ENCODE measurements around the gene AQP12B.

AQP12B gene

GRCh38 chr2:240637116-240637900, 45.4 kb downstream of the AQP12B start:
- no peak for FAIRE-seq
- no peak for DNase-seq (ENCODE audit: insufficient read length, low spot score)

DNA sequence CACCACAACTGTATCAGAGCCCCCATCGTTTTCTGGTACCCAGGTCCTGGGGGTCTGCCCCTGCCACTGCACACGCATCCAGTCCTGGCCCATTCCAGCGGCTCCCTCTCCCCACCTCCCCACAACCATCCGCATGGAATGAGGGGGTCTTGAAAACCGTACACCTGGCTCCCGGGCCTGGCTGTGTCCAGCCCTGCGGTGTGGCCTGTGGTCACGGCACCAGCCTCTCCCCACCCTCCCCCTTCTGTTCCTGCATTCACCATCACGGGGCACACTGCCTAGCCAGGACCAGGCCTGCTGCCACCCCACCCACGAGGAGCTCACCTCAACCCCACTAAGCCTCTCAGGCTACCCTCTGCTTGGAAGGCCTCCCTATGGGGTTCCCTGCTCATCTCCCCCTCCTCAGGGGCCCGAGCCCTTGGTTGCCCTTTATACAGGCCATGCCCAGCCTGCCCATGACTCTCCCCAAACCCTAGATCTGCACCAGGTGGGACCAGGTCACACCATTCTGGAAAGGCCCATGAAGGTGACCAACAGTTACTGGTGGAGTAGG, 46.0 kb downstream of the AQP12B start:
- no peak for FAIRE-seq
- DNase-seq (ENCODE audit: insufficient read length, low spot score): no peak

- DNase-seq (ENCODE audit: insufficient read length, low spot score) (no peak), FAIRE-seq (no peak)
These were observed 46.6 kb downstream of the AQP12B start for GRCh38 chr2:240635998-240636547.

DNA sequence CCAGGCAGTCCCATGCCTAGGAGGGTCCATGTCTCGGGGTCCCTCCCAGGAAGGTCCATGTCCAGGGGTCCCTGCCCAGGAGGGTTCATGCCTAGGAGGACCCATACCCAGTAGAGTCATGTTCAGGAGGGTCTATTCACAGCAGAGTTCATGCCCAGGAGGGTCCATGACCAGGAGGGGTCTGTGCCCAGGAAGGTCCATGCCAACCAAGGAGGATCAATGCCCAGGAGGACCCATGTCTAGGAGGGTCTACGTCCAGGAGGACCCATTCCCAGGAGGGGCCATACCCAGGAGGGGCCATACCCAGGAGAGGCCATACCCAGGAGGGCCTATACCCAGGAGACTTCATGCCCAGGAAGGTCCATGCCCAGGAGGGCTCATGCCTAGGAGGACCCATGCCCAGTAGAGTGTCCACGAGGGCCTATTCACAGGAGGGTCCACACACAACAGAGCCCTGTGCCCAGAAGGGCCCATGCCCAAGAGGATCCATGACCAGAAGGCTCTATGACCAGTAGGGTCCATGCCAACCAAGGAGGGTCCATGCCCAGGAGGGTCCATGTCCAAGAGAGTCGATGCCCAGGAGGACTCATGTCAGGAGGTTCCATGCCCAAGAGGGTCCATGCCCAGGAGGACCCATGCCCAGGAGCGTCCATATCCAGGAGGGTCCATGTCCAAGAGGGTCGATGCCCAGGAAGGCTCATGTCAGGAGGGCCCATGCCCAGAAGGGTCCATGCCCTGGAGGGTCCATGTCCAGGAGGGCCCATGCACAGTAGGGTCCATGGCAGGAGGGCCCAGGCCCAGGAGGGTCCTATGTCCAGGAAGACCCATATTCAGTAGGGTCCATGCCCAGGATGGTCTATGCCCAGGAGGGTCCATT, 47.3 kb downstream of the AQP12B start:
- DNase-seq (ENCODE audit: insufficient read length, low spot score) (no peak), FAIRE-seq (no peak)

DNA sequence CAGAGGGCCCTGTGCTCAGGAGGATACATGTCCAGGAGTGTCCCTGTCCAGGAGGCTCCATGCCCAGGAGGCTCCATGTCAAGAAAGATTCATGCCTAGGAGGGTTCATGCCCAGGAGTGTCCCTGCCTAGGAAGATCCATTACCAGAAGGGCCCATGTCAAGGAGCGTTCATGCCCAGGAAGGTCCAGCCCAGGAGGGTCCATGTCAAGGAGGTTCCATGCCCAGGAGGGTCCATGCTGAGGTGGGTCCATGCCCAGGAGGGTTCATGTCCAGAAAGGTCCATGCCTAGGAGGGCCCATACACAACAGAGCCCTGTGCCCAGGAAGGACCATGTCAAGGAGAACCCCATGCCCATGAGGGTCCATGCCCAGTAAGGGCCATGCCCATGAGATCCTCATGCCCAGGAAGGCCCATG, 50.4 kb downstream of the AQP12B start:
- FAIRE-seq (no peak), DNase-seq (ENCODE audit: insufficient read length, low spot score) (no peak)

DNA sequence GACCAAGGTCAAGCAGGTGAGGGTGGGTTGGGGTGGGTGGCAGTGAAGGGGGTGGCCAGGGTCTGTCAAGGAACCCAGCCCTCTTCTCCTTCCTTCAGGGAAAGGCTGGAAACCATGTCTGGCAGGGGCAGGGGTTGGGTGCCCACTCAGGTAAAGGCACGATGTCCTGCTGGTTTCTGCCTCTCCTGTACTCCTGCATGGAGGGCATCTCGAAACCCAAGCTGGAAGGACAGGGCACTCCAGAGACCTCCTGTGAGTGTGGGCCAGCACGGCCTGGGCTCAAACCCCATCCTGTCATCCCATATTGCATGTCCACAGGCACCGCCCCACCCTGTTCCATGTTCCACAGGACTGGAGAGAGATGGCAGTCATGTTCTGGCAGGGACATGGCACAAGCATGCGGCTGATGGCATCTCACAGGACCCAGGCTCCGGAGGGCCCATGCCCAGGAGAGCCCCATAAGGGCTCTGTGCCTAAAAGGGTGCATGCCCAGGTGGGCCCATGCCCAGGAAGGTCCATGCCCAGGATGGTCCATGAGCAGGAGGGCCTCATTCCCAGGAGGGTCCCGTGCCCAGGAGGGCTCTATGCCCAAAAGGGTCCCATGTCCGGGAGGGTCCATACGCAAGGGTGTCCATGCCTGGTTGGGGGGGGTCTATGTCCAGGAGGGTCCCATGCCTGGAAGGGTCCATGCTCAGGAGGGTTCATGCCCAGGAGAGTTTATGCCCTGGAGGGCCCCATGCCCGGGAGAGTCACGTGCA, 51.0 kb downstream of the AQP12B start:
- FAIRE-seq: no peak
- DNase-seq (ENCODE audit: insufficient read length, low spot score): no peak

- FAIRE-seq (no peak), DNase-seq (ENCODE audit: insufficient read length, low spot score) (no peak)
These were observed 51.7 kb downstream of the AQP12B start for GRCh38 chr2:240630771-240631547.

DNA sequence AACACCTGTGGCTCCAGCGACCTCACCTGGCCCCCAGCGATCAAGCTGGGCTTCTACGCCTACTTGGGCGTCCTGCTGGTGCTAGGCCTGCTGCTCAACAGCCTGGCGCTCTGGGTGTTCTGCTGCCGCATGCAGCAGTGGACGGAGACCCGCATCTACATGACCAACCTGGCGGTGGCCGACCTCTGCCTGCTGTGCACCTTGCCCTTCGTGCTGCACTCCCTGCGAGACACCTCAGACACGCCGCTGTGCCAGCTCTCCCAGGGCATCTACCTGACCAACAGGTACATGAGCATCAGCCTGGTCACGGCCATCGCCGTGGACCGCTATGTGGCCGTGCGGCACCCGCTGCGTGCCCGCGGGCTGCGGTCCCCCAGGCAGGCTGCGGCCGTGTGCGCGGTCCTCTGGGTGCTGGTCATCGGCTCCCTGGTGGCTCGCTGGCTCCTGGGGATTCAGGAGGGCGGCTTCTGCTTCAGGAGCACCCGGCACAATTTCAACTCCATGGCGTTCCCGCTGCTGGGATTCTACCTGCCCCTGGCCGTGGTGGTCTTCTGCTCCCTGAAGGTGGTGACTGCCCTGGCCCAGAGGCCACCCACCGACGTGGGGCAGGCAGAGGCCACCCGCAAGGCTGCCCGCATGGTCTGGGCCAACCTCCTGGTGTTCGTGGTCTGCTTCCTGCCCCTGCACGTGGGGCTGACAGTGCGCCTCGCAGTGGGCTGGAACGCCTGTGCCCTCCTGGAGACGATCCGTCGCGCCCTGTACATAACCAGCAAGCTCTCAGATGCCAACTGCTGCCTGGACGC, 52.5 kb downstream of the AQP12B start:
- no peak for FAIRE-seq

DNA sequence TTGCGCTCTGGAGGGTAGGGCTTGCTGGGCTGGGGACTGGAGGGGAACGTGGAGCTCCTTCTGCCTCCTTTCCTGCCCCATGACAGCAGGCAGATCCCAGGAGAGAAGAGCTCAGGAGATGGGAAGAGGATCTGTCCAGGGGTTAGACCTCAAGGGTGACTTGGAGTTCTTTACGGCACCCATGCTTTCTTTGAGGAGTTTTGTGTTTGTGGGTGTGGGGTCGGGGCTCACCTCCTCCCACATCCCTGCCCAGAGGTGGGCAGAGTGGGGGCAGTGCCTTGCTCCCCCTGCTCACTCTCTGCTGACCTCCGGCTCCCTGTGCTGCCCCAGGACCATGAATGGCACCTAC, 53.1 kb downstream of the AQP12B start:
- FAIRE-seq: no peak
- DNase-seq (ENCODE audit: insufficient read length, low spot score): no peak

More for the DNA sequence above, 52.5 kb downstream of the AQP12B start:
- DNase-seq (ENCODE audit: insufficient read length, low spot score): no peak

GRCh38 chr2:240628808-240629618, 53.7 kb downstream of the AQP12B start:
- no peak for FAIRE-seq
- no peak for DNase-seq (ENCODE audit: insufficient read length, low spot score)

DNA sequence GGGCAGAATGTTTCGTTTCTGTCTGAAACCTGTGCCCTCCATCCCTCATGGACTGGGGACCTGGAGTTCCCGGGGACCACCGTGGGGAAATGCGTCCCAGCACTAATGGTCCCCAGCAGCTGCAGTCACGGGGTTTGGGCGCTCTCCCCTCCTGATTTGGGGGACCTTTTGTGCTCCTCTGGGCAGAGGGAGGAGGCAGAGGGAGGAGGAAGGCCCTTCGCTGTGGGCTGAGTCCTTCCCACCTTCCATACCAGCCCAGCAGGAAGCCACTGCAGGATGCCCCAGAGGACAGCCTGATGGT, 54.2 kb downstream of the AQP12B start:
- no peak for FAIRE-seq
- no peak for DNase-seq (ENCODE audit: insufficient read length, low spot score)

DNA sequence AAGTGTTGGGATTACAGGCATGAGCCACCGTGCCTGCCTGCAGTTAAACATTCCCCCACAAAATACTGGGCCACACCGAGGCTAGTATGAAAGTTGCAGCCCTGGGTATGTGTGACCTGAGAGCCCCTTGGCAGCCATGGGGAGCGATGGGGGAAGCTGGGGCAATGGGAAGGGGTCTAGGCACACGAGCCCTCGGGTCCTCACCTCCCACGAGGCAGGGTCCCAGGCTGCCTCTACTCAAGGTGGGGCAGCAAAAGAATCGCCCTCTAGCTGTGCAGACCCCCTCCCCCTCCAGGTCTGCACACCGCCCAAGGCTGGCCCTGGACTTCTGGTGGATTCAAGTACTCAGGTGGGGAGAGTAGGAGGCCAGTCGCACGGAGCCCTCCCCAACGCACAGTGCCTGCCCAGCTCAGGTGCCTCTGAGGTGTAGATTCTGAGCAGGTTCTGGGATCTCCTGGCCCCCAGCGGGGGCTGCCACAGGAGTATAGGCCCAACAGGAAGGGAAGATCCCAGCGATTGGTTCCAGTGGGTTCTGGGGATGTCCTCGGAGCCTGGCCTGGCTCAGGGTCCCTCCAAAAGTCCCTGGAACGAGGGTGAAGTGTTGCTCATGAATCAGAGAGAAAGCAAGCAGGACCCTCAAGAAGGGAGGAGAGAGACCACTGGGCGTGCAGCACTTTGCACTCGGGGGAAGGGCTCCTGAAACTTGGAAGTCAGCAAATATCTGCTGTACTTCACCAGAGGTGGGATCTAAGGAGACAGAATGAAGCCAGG, 54.8 kb downstream of the AQP12B start:
- FAIRE-seq: no peak
- no peak for DNase-seq (ENCODE audit: insufficient read length, low spot score)

DNA sequence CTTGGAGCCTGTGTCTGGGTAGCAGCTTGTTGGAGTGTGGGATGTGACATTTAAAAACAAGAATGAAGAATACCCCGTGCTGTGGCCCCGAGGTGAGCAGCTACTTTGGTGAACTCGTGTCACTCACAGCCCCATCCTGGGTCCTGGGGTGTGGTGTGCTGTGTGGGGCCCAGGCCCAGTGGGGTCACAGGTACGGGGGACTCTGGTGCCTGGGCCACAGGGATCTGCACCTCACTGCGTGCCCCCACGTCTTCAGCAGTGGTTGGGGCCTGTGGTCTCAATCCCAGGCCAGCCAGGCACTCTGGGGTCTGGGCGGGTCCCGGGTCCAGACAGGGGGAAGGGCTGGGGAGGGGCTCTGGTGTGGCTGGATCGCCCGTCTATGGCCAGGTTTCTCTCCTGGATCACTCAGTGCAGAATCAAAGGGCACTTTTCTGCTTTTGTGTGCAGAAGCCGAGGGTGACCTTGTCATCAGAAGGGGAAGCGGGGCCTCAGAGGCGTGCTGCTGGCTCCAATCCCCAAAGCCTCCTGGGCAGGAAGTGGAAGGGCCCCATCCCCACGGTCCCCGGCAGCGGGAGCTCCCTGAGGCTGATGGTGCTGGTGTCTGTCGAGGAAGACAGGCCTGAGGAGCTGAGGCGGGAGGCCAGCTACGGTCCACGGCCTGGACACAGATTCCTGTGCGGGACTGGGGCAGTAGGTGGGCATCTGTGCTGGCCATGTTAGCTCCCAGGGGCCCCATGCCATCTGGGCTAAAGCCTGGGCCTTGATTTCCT, 56.0 kb downstream of the AQP12B start:
- DNase-seq (ENCODE audit: insufficient read length, low spot score) (no peak), FAIRE-seq (no peak)

All from GM19239 (cell line).